Astrocyte of the hippocampus (primary cell): ENCODE data around the gene TRPM3.

Experiments
- DNase-seq: peaks from one replicate; pipeline ENCODE4 v3.0.0; 2011; ENCODE audit warnings: low read depth, low spot score

The TRPM3 gene

DNA sequence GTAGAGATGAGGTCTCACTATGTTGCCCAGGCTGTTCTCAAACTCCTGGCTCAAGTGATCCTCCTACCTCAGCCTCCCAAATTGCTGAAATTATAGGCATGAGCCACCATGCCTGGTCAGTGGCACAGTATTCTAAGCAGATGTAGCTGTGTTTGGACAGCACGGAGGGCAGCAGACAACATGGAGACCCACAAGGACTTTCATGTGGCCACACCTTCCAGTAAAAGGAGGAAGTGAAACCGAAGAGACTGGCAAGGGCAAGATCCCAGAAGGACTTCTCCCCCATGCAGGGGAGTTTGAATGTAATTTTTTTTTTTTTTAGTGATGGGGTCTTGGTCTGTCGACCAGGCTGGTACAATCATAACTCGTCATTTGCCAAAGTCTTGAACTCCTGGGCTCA lies 172.2 kb downstream of the TRPM3 start:
- DNase-seq, result no peak

DNA sequence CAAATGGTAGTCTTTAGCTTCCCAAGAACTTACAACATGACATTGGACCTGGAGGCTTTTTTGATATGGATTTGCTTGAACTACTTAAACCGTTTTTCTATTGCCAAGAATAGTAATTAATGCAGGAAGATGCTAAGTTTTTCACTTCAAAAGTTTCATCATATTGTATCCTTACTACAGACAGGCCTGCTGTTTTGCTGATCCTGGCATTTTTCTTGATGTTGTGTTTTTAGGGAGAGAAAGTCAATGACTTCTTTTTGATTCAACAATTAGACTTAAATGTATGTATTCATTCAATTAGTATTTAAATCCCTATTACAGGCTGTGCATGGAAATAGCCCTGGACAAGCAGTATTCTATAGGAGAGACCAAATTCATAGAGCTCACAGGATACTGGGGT lies 172.7 kb downstream of the TRPM3 start:
- DNase-seq, result no peak

DNA sequence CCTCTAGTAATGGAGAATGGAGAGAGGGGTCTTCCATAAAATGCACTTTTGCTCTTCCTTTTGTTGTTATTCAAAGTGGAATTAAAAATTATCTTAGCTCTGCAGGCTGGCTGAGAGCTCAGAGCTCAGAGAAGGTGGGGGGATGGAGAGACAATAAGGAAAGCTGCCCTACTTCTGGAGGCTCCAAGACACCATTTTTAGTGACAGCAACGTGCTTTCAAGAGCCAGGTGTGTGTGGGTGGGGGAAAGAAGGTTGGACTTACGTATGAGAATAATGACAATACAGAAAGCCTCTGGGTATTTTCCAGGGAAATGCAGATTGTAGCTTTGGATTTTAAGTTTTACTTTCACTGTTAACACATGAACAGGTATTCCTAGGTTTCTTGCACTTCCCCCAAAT lies 173.9 kb downstream of the TRPM3 start:
- no peak for DNase-seq

DNA sequence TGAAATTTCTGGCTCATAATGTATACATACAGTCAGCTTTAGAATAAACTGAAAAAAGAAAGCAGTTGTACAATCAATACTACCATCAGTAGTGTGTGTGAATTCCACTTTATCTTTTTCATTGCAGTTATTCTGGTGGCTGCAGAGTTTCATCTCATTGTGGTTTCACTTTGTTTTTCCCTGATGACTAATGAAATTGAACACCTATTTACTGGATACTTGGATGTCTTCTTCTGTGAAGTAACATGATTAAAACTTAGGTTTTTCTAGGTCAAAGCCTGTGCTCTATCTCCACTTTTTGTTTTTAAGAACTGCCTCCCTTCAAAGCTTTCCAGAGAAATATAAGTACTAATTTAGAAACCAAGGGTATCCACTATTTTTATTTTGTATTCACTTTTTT lies 174.3 kb downstream of the TRPM3 start:
- DNase-seq, result no peak

DNA sequence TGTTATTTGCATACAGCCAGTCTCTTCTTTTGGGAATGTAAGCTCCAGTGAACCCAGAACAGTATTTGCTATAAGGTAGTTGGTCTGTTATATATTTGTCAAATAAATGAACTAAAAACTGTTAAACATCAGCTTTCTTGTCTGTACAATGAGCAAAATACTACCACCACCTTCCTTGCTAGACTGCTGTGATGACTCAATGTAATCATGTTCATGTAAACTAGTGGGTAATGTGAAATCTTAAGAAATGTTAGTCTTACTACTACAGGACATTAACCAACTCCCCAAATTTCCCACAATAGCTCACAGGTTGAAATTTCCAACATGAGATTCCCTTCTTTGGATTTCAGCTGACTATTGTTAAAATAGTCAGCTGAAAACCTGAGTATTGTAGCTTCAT lies 176.1 kb downstream of the TRPM3 start:
- DNase-seq, result no peak

DNA sequence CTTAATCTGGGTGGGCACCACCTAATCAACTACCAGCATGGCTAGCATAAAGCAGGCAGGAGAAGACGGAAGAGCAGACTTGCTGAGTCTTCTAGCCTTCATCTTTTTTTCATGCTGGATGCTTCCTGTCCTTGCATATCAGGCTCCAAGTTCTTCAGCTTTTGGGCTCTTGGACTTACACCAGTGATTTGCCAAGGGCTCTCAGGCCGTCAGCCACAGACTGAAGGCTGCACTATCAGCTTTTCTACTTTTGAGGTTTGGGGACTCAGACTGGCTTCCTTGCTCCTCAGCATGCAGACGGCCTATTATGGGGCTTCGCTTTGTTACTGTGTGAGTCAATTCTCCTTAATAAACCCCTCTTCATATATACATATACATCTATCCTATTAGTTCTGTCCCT lies 180.2 kb downstream of the TRPM3 start:
- DNase-seq, result no peak

DNA sequence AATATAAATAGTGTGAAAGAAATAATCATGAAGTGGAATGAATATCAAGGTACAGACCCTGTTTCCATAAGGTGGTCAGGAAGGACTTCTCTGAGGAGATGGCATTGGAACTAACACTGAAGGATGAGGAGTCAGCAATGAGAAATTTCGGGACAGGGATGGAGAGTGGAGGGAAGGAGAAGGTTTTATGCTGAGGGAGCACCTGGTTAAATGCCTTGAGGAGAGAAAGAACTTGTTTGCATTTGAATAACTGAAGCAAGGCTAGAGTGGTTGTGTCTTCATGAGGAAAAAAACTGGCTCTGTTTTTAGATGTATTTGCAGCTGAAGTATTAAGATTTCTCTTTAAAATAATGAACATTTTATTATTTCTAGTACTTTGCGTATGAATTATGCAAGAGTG lies 180.8 kb downstream of the TRPM3 start:
- no peak for DNase-seq

DNA sequence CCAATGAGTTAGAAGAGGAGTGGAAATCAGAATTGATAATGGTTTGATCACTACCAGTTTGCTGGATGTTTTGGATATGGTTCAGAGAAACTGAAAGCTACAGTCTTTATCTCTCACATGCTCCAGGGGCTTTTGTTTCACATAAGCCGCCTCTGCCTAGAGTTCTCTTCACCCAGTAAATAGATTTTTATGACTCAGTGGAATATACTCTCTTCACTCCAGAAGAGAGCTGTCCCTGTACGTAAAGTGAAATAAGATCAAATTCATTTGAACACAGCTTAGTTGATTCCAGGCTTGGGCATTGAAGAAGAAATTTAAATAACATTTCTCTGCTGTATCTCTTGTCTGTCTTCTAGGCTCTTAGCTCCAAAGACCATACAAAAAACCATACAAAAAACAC lies 184.9 kb downstream of the TRPM3 start:
- no peak for DNase-seq

DNA sequence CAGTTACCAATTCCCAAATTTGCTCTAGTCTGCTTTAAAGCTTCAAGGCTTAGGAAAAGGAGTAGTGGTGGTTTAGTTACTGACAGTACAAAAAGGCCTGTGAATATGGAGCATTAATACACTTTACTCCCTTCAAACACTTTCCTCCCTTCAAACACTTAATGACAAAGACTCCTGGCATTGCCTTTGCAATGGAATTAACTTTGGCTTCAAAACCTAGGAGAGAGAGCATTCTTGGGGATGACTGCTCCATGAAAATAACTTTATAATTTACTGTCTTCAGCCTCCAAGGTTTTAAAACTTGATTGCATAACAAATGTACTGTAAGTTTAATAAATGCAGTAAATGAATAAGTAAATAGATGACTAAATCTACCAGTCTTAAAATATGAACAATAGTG lies 185.6 kb downstream of the TRPM3 start:
- DNase-seq, result peak; percentile 33

DNA sequence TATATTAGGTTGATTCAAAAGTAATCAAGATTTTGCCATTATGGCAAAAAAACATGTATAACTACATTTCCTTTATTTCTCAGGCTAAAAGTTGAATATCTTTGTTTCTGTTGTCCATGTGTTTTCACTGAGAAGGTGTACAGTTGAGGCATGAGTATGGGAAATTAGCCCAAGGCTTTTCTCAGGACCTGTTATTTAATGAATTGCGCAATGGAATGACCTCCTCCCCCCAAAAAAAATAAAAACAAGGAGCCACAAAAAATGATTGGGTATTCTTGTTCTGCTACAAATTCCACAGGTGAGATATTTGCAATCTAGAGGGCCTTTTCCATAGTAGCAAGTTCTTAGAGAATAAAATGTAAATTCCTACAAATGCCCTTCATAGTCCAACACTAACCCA lies 186.8 kb downstream of the TRPM3 start:
- no peak for DNase-seq

DNA sequence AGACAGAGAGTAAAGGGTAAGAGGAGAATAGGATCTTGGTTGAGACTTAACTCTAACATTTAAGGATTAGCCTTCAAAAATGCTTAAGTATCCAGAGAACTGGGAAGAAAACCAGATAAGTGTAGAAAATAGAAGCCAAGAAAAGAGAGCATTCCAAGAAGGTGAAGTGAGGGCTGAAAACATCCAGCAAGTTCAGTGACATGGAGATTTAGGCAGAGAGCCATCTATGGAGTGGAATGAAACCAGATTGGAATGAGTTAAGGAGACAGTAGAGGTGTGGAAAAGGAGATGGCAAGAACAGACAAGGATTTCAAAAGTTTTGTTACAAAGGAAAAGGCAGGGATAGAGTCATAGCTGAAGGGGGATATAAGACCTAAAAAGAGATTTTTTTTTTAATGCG lies 188.1 kb downstream of the TRPM3 start:
- peak; percentile 65 for DNase-seq

DNA sequence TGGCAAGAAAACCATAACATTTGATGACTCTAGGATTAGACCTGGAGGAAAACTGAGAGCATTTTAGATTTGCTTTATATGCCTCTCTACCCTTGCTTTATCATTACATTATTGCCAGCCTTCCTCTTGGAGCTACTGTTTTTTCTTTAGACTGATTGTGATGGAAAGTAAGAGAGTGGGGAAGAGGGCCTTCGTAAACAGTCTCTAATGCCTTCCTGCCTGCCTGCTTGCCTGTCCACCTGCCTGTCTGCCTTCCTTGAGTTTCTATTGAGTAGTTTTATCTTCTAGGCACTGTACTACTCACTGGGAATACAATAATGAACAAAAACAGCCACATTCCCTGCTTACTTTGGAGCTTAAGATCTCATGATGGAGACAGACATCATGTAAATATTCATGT lies 189.3 kb downstream of the TRPM3 start:
- no peak for DNase-seq

DNA sequence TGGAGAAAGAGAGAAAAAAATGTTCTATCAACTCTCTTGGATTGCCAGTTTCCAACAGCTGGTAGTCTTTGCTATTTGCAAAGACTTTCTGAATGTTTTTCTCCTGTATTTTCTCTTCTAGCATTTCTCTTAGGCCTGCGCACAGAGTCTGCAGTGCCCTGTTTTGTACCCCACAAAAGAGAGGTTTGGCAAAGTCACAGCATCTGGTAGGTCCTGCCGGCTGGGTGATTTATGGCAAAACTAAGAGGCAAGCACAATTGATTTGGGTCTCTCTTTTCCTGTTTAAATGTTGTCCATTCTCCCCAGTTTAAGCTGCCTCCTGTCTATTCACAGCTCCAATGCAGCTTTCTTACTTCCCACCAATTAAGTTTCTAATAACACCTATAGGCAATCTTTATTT lies 193.9 kb downstream of the TRPM3 start:
- no peak for DNase-seq

DNA sequence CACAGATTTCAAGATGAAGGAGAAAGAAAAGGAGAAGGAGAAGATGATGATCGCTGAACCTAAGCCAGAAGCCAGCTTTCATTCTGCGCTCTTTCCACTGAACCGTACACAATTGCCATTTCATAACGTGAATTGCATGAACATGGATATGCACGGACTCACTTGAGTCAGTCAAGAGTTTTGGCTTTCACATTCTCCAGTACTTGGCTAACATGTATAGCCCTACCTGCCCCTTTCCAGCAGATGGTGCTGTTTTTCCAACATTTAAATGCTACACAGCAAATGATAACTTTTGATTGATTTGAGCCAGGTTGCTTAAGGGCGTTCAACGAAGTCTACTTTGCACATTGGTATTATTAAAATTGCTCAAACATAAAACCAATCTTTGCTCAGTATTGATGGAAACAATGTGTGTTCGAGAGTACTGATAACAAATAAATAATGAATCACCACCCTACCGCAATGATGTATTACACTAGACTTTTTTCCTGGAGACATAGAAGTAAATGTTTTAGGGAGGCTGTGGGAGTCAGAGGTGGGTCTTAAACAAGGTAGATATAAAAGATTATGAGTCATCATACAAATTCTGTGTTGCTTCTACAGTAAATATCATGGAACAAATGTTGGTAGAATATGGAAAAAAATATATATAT lies 196.4 kb downstream of the TRPM3 start:
- DNase-seq, result peak; percentile 85

DNA sequence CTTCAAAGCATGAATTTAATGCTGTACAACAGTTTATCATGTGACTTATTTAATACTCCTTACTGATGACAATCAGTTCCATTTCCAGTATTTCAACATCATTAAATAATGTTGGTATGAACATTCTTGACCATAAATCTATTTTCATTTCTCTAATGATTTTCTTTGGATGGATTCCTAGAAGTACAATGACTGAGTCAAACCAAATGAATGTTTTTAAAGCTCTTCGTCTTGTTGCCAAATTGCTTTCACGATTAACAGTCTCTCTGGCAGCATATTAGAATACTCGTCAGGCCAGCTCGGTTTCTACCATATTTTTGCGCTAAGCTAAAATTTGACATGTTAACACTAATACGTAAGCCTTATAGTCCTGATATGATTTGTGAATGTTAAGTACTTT lies 197.0 kb downstream of the TRPM3 start:
- peak; percentile 86 for DNase-seq

DNA sequence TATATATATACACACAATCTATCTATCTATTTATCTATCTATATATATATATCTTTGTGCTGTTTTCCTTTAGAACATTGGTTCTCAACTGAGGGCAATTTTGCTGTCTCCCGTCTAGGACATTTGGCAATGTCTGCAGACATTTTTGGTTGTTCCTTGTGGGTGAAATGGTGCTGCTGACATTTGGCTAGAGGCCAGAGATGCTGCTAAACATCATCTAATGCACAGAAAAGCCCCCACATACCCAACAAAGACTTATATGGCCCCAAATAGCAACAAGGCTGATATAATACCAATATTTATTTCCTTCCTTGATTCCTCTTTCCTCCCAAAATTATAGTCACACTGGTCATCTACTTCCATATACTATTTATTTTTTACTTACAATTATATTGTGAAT lies 197.5 kb downstream of the TRPM3 start:
- peak; percentile 33 for DNase-seq

DNA sequence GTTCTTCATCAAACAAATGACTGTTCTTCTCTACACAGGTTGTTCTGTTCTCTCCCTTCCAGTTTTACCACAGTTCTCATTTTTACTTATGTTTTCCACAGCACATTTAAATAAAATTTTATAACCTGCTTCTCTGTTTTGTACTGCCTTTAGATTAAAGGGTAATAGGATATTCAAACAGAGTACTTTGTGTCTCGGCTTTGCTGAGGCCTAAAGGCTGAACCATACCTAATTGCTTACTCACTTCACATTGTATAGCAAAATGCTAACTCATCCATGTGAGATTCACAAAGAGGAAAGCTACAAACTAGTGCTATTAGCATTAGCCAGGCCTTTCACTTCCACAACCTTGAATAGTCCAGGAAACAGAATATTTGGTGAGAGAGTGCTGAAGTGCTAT lies 200.3 kb downstream of the TRPM3 start:
- DNase-seq, result peak; percentile 72

DNA sequence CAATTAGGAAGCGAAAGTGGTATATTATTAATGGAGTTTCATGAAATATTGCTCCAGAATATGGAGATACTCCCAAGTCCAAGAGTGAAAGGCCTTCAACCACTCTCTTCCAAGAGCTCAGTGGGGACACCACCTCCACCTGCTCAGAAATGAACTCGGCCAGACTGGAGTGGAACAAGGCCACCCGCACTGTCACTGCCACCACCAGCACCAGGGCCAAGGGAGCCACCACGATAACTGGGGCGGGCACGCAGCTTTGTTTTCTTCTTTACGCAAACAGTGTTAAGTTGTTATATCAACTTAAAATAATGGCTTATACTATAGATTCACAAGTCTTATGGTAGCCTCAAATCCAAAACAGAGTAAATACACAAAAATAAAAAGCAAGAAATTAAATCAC lies 204.1 kb downstream of the TRPM3 start:
- no peak for DNase-seq

DNA sequence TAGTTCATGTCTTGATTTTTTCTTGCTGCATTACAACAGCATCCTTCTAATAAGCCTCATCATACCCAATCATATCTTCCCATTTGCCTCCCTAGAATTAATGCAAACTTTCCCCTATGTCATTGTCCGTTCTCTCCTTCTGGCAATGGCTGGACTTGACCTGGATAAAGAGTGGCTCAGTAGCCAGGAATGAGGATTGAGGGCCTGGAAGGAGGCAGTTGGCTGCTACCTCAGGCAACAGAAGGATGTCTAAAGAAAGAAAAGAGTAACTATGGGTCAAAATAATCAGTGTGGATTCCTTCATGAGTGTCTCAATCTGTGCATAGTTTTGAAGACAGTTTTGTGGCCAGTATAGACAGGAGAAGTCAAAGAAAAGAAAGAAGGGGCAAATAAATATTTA lies 209.6 kb downstream of the TRPM3 start:
- DNase-seq, result no peak

DNA sequence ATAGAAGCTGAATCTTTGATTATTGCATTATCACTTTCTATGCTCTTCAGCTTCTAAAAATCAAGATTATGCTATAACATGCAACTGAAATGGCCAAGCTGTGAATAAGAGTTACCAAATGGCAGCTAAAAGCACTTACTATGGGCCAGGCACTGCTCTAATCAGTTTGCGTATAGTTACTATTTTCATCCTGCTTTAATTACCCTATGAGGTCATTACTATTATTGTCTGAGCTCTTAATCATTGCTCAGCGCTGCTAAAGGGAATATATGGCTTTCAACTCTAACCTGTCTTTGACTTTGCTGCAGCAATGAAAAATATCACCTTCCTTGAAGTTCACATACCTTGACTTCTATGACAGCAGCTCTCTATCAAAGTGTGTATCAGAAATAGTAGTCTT lies 210.8 kb downstream of the TRPM3 start:
- no peak for DNase-seq

DNA sequence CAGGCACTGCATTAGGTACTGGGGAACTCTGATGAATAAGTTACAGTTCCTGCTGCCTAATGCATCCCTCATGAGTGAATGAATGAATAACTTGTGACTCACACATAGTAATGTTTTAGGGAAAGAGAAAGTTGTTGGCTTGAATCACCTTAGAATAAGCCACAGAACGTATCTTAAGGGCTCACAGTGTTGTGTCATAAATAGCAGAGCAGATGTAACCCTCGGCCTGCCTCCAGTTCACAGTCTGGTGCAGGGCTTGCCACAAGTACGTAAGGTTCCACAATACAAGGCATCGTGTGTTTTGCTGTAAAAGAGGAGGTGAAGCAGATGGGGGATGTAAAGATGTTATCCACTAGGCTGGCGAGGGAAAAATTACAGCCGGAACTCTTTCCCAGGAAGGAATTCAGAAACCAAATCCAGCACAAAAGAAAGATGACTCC lies 218.7 kb downstream of the TRPM3 start:
- peak; percentile 94 for DNase-seq

DNA sequence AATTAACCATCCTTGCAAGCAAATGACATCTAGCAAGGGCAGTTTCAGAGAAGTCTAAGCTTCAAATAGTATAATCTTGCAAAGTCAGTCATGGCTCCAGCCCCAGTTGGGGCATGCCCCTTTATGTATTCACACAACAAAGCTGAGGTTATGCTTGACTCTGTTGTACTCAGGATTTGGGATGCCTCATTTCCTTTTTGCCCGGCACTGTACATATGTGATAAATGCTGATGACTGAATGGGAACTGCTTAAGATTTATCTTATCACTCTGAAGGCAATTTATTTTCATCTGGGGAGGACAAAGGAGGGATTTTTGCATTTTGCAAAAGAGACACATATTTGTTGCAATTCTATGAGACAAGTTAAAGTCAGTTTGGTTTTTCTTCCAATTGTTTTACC lies 219.2 kb downstream of the TRPM3 start:
- peak; percentile 13 for DNase-seq

DNA sequence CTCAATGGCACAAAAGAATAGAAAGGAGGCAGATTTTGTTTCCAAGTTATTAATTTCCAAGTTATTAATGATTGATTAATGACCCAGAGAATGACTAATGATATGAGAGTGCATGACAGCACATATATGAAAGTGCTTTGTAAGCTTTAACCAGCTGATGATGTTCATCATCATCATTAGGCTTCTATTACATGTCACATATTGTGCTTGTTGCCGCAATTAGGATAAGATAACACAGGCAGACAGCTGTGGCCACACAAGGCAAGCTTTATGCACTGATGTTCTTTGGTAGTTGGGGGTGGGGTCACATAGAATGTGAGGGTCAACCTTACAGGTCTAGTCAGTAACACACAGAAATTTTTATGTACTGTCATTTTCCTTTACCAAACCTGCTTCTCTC lies 219.7 kb downstream of the TRPM3 start:
- no peak for DNase-seq

DNA sequence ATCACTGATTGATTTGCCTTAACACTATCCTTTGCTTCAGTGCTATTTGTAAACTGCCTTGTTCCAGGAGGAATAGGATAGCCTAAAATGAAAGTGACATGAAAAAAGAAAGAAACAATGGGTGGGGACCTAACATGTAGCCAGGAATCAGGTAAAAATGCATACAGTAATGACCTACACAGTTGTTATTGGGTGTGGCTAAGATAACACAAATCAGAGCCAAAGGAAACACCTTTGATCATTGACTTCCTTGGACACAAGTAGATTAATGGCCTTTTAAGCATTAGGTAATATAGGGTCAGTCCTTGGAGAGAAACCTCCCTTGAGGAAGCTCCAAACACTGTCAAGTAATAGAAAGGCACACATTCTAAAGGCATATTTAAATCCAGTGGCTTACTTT lies 220.4 kb downstream of the TRPM3 start:
- no peak for DNase-seq
